H1 (cell line): ENCODE data around the gene RHBDD2.

ENCODE experiments used
- POLR2A ChIP-seq, 2 experiments: IDR thresholded peaks; 1 replicate in 1 of 2; 2 replicates in 1 of 2; pipeline ENCODE4 v1.6.1; 2011; ENCODE audit warnings: low read depth in 2 of 2, low read length in 2 of 2, mild to moderate bottlenecking in 2 of 2; ENCODE audit errors: control extremely low read depth in 1 of 2
- RXRA ChIP-seq: IDR thresholded peaks from 2 replicates; pipeline ENCODE4 v1.6.1; 2011; ENCODE audit warnings: low read depth, mild to moderate bottlenecking, low read length, moderate library complexity; ENCODE audit not compliant: insufficient read depth
- TF ChIP-seq, protein P1 (sequence below), 3 experiments: IDR thresholded peaks; 1 replicate in 2 of 3; 2 replicates in 1 of 3; pipeline versions ENCODE4 v1.5.1 to v1.6.1; 2011; ENCODE audit warnings: low read length in 3 of 3, mild to moderate bottlenecking in 3 of 3, inconsistent platforms in 2 of 3, low read depth in 1 of 3, moderate library complexity in 1 of 3; ENCODE audit not compliant: insufficient read depth in 1 of 3; ENCODE audit errors: control extremely low read depth in 1 of 3

DNA sequence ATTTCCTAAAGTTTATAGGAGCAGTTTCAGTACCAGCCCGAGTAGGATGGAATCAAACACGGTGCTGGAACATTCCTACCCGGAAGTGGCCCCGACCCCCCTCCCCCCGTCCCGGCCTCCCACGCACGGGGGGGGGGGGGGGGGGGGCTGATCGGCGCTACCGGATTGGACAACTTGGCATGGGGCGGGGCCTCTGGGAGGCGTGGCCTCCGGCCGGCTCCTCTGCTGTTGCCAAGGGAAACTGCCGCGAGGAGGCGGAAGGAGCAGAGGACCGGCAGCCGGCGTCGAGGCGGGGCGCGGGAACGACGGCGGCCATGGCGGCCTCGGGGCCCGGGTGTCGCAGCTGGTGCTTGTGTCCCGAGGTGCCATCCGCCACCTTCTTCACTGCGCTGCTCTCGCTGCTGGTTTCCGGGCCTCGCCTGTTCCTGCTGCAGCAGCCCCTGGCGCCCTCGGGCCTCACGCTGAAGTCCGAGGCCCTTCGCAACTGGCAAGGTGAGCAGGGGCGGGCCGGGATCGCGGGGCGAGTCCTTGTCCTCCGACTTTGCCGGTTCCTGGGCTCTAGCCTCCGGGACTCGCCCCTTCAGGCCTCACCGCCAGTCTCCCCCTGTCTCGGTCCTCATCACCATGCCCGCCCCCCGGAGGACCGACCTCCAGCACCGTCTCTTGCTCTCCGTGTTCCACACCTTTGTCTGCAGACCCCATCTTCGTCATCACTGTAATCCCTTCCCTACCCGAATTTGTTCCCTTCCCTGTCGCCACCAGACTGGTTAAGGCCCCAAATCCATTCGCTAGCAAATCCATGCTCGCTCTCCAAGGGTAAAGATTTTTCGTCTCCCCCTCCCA, at the start of gene RHBDD2:
- peak; percentile 93 to 99 for TF ChIP-seq POLR2A (IDR thresholded peaks at IDR 0.05; ENCODE audit: control extremely low read depth in 1 of 2, low read depth in 2 of 2, low read length in 2 of 2)
- TF ChIP-seq RXRA: no peak
- TF ChIP-seq, protein P1, sequence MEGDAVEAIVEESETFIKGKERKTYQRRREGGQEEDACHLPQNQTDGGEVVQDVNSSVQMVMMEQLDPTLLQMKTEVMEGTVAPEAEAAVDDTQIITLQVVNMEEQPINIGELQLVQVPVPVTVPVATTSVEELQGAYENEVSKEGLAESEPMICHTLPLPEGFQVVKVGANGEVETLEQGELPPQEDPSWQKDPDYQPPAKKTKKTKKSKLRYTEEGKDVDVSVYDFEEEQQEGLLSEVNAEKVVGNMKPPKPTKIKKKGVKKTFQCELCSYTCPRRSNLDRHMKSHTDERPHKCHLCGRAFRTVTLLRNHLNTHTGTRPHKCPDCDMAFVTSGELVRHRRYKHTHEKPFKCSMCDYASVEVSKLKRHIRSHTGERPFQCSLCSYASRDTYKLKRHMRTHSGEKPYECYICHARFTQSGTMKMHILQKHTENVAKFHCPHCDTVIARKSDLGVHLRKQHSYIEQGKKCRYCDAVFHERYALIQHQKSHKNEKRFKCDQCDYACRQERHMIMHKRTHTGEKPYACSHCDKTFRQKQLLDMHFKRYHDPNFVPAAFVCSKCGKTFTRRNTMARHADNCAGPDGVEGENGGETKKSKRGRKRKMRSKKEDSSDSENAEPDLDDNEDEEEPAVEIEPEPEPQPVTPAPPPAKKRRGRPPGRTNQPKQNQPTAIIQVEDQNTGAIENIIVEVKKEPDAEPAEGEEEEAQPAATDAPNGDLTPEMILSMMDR (IDR thresholded peaks at IDR 0.05; ENCODE audit: control extremely low read depth in 1 of 3, insufficient read depth in 1 of 3, low read depth in 1 of 3, low read length in 3 of 3): peak in 1 of 3 experiments; percentile 13; a peak in 1 of 4 replicates
